DMS53 treated with DMSO at 0.1 percent for 48 hours (cell line): ENCODE results near the gene BCAP29.
"Not testable (repeated sequence)": the region's sequence is repeated elsewhere in the genome, so short reads cannot be mapped to it uniquely, and the experiment has no call there.

Source experiments
- DNase-seq: peaks from one replicate; lab custom pipeline; 2025; ENCODE audit not compliant: unreplicated experiment; lab: John Stamatoyannopoulos, UW

BCAP29 gene

GRCh38 chr7:107579885-107580715 lies at the start of gene BCAP29:
BCAP29 (plus strand) TSS chr7:107580246; CDS start chr7:107580773, 527 bp downstream.
- DNase-seq = peak; percentile 81

GRCh38 chr7:107530751-107531150 lies 49.3 kb upstream of the BCAP29 start:
- no peak for DNase-seq

GRCh38 chr7:107534139-107534538 lies 45.9 kb upstream of the BCAP29 start:
- DNase-seq = no peak

GRCh38 chr7:107537228-107537627 lies 42.8 kb upstream of the BCAP29 start:
- not testable (repeated sequence) for DNase-seq

- peak; percentile 94 for DNase-seq
Measured at GRCh38 chr7:107538001-107538400, 42.0 kb upstream of the BCAP29 start.

GRCh38 chr7:107543338-107543993 lies 36.6 kb upstream of the BCAP29 start:
- no peak for DNase-seq

- DNase-seq = no peak
Measured at GRCh38 chr7:107544848-107545591, 35.0 kb upstream of the BCAP29 start.

- no peak for DNase-seq
Measured at GRCh38 chr7:107551936-107552335, 28.1 kb upstream of the BCAP29 start.

- no peak for DNase-seq
Measured at GRCh38 chr7:107555893-107556292, 24.2 kb upstream of the BCAP29 start.

- DNase-seq = no peak
Measured at GRCh38 chr7:107559864-107560263, 20.2 kb upstream of the BCAP29 start.

- DNase-seq = no peak
Measured at GRCh38 chr7:107560898-107561516, 19.0 kb upstream of the BCAP29 start.

- DNase-seq = peak; percentile 62
Measured at GRCh38 chr7:107563081-107563774, 16.8 kb upstream of the BCAP29 start.

GRCh38 chr7:107563775-107564552 lies 16.1 kb upstream of the BCAP29 start, which contains the start of the genes COG5 and DUS4L:
COG5 (minus strand) TSS chr7:107563920; CDS start chr7:107563896, 24 bp downstream.
DUS4L (plus strand) TSS chr7:107563971; CDS start chr7:107567071, 3,100 bp downstream.
- peak; percentile 69 for DNase-seq

- no peak for DNase-seq
Measured at GRCh38 chr7:107564553-107565298, 15.3 kb upstream of the BCAP29 start.

GRCh38 chr7:107570298-107570697 lies 9.7 kb upstream of the BCAP29 start:
- no peak for DNase-seq

- DNase-seq = no peak
Measured at GRCh38 chr7:107573537-107573936, 6.5 kb upstream of the BCAP29 start.

GRCh38 chr7:107579554-107579884 lies 527 bp upstream of the BCAP29 start:
- peak; percentile 65 for DNase-seq

GRCh38 chr7:107580716-107581383 lies 804 bp downstream of the BCAP29 start:
- DNase-seq = no peak
